Keratinocyte (primary cell): Measurements from ENCODE around the gene TEX55. TPM values are rescaled to one million over a fixed set of nuclear protein-coding genes. Genes with fewer than 3 reads are reported as not detected.

Experiments
- DNase-seq: peaks from one replicate; pipeline ENCODE4 v3.0.0-alpha.2; 2011; ENCODE audit warnings: low read depth, missing footprints, low spot score
- FAIRE-seq: peaks from 2 replicates; lab custom pipeline; 2011; peaks lifted over from hg19 to GRCh38; lab: Jason Lieb, UNC
- H2AFZ ChIP-seq: 2 replicates; pipeline ENCODE4 v1.6.0; 2012; ENCODE audit warnings: low read length, control low read depth, inconsistent platforms; ENCODE audit not compliant: control insufficient read depth
- H3K27ac ChIP-seq: 2 replicates; pipeline ENCODE4 v1.5.1; 2011; ENCODE audit warnings: low read length; ENCODE audit not compliant: control insufficient read depth, insufficient read depth
- H3K27me3 ChIP-seq: 3 replicates; pipeline ENCODE4 v1.6.0; 2011; ENCODE audit warnings: low read length; ENCODE audit not compliant: control insufficient read depth, insufficient read depth; ENCODE audit errors: extremely low read depth
- H3K36me3 ChIP-seq, 2 experiments: 2 replicates in 1 of 2; 3 replicates in 1 of 2; pipeline ENCODE4 v1.5.1; 2011; ENCODE audit warnings: low read length in 2 of 2, mild to moderate bottlenecking in 1 of 2; ENCODE audit not compliant: control insufficient read depth in 2 of 2, insufficient read depth in 2 of 2; ENCODE audit errors: extremely low read depth in 1 of 2
- H3K4me1 ChIP-seq: 3 replicates; pipeline ENCODE4 v1.5.1; 2011; ENCODE audit warnings: low read length; ENCODE audit not compliant: control insufficient read depth, insufficient read depth; ENCODE audit errors: extremely low read depth
- H3K4me2 ChIP-seq: 3 replicates; pipeline ENCODE4 v1.6.0; 2011; ENCODE audit warnings: low read depth, low read length; ENCODE audit not compliant: control insufficient read depth, insufficient read depth; ENCODE audit errors: extremely low read depth
- H3K4me3 ChIP-seq, 3 experiments: fragments of 200-600 bp in 1 of 3; sonication (generic) in 1 of 3; 2 replicates in 2 of 3; 3 replicates in 1 of 3; pipeline ENCODE4 v1.5.1; 2011 to 2016; ENCODE audit warnings: low read length in 3 of 3, mild to moderate bottlenecking in 3 of 3, control low read depth in 2 of 3, inconsistent platforms in 1 of 3, low read depth in 1 of 3, mixed read lengths in 1 of 3, mixed run types in 1 of 3, moderate library complexity in 1 of 3; ENCODE audit not compliant: control insufficient read depth in 2 of 3, insufficient read depth in 2 of 3; ENCODE audit errors: extremely low read depth in 1 of 3
- H3K79me2 ChIP-seq: 2 replicates; pipeline ENCODE4 v1.6.0; 2012; ENCODE audit warnings: low read length; ENCODE audit not compliant: control insufficient read depth, insufficient read depth
- H3K9ac ChIP-seq: 3 replicates; pipeline ENCODE4 v1.6.0; 2011; ENCODE audit warnings: low read length; ENCODE audit not compliant: control insufficient read depth, insufficient read depth; ENCODE audit errors: extremely low read depth
- H3K9me1 ChIP-seq: 3 replicates; pipeline ENCODE4 v1.6.0; 2011; ENCODE audit warnings: low read length; ENCODE audit not compliant: control insufficient read depth, insufficient read depth; ENCODE audit errors: extremely low read depth
- H3K9me3 ChIP-seq: 2 replicates; pipeline ENCODE4 v1.5.1; 2012; ENCODE audit warnings: low read depth, low read length; ENCODE audit not compliant: control insufficient read depth
- H4K20me1 ChIP-seq: 3 replicates; pipeline ENCODE4 v1.6.0; 2011; ENCODE audit warnings: low read length; ENCODE audit not compliant: control insufficient read depth, insufficient read depth; ENCODE audit errors: extremely low read depth
- EZH2 ChIP-seq: IDR thresholded peaks from one replicate; pipeline ENCODE4 v1.6.1; 2012; ENCODE audit warnings: inconsistent platforms, mild to moderate bottlenecking, low read length, moderate library complexity
- dilution Hi-C: fragments of 300-500 bp; cut with MboI; formaldehyde crosslinking; loops from one replicate; pipeline ENCODE4 v1.7.0; 2020; ENCODE audit warnings: low sequenced_read_pairs; ENCODE audit not compliant: extremely low pct_ligation_motif_present
- polyA plus RNA-seq, 5 experiments: library from polyadenylated mRNA; depleted of rRNA in 3 of 5; stranded (reverse) in 3 of 5; stranded (forward) in 1 of 5; unstranded in 1 of 5; fragments of >200 nt; gene quantifications; 1 replicate in 1 of 5; 2 replicates in 3 of 5; 3 replicates in 1 of 5; pipeline versions ENCODE4 v1.2.1 to v1.2.3, GENCODE V29; 2011 to 2012; ENCODE audit warnings: missing spikeins in 2 of 5, low read depth in 1 of 5, low replicate concordance in 1 of 5
- TF ChIP-seq, protein P1 (sequence below), 3 experiments: IDR thresholded peaks in 1 of 3; conservative IDR thresholded peaks in 1 of 3; optimal IDR thresholded peaks in 1 of 3; 2 replicates in 2 of 3; 3 replicates in 1 of 3; pipeline versions ENCODE3 to v1.5.1; 2011; ENCODE audit warnings: low read length in 3 of 3, mild to moderate bottlenecking in 3 of 3, moderate library complexity in 2 of 3, control low read depth in 1 of 3, inconsistent platforms in 1 of 3; ENCODE audit not compliant: insufficient read depth in 2 of 3; ENCODE audit errors: extremely low read depth in 1 of 3

Gene TEX55
- polyA plus RNA-seq, 1 donor (not counting 4 experiments of a cell fraction or from before 2014, with no cell fraction given), result not detected

- FAIRE-seq (no peak), DNase-seq (no peak)
- no peaks in the 10 kb centered on the region for H3K36me3 ChIP-seq
- no peaks in the 10 kb centered on the region for H3K27me3 ChIP-seq
- H3K4me2 ChIP-seq, result no peak overlapping the region
- H3K27ac ChIP-seq, result no peak overlapping the region
- no peak overlapping the region for H2AFZ ChIP-seq
- no peak overlapping the region for H3K9ac ChIP-seq
- H3K9me3 ChIP-seq, result no peaks in the 10 kb centered on the region
- no peaks in the 10 kb centered on the region for H3K79me2 ChIP-seq
- no peaks in the 10 kb centered on the region for H3K4me1 ChIP-seq
- dilution Hi-C loops, result no loop called here
- H3K9me1 ChIP-seq, result no peaks in the 10 kb centered on the region
- TF ChIP-seq, protein P1, sequence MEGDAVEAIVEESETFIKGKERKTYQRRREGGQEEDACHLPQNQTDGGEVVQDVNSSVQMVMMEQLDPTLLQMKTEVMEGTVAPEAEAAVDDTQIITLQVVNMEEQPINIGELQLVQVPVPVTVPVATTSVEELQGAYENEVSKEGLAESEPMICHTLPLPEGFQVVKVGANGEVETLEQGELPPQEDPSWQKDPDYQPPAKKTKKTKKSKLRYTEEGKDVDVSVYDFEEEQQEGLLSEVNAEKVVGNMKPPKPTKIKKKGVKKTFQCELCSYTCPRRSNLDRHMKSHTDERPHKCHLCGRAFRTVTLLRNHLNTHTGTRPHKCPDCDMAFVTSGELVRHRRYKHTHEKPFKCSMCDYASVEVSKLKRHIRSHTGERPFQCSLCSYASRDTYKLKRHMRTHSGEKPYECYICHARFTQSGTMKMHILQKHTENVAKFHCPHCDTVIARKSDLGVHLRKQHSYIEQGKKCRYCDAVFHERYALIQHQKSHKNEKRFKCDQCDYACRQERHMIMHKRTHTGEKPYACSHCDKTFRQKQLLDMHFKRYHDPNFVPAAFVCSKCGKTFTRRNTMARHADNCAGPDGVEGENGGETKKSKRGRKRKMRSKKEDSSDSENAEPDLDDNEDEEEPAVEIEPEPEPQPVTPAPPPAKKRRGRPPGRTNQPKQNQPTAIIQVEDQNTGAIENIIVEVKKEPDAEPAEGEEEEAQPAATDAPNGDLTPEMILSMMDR (optimal IDR thresholded peaks at IDR 0.05 in 1 of 3, IDR thresholded peaks at IDR 0.05 in 1 of 3, conservative IDR thresholded peaks at IDR 0.05 in 1 of 3; ENCODE audit: extremely low read depth in 1 of 3, insufficient read depth in 2 of 3, low read length in 3 of 3), result no peak
- no peak for TF ChIP-seq EZH2
- no peak overlapping the region for H3K4me3 ChIP-seq
- H4K20me1 ChIP-seq, result no peaks in the 10 kb centered on the region
Measured at GRCh38 chr3:119146578-119147375, 812 bp downstream of the TEX55 start.

GRCh38 chr3:119147494-119147893 is 1.5 kb downstream of the TEX55 start:
- H3K36me3 ChIP-seq, result no peaks in the 10 kb centered on the region
- no peak for FAIRE-seq
- H3K27ac ChIP-seq, result no peak overlapping the region
- no peak for DNase-seq
- no peak overlapping the region for H3K4me3 ChIP-seq
- no peaks in the 10 kb centered on the region for H4K20me1 ChIP-seq
- no peaks in the 10 kb centered on the region for H3K27me3 ChIP-seq
- H3K4me2 ChIP-seq, result no peak overlapping the region
- H3K9me3 ChIP-seq, result no peaks in the 10 kb centered on the region
- H2AFZ ChIP-seq, result no peak overlapping the region
- H3K4me1 ChIP-seq, result no peaks in the 10 kb centered on the region
- no peaks in the 10 kb centered on the region for H3K9me1 ChIP-seq
- TF ChIP-seq, protein P1 (optimal IDR thresholded peaks at IDR 0.05 in 1 of 3, IDR thresholded peaks at IDR 0.05 in 1 of 3, conservative IDR thresholded peaks at IDR 0.05 in 1 of 3; ENCODE audit: extremely low read depth in 1 of 3, insufficient read depth in 2 of 3, low read length in 3 of 3), result no peak
- TF ChIP-seq EZH2, result no peak
- dilution Hi-C loops, result no loop called here
- no peaks in the 10 kb centered on the region for H3K79me2 ChIP-seq
- H3K9ac ChIP-seq, result no peak overlapping the region
